Activated CD8-positive, alpha-beta T cell treated with anti-CD3 and anti-CD28 coated beads for 36 hours (primary cell): ENCODE measurements around the gene IGSF1. TPM values are rescaled to one million over a fixed set of nuclear protein-coding genes. Genes with fewer than 3 reads are reported as not detected.
"Not testable (repeated sequence)": the region's sequence is repeated elsewhere in the genome, so short reads cannot be mapped to it uniquely, and the experiment has no call there.

Experiments used
- ATAC-seq: fragments of 200-7000 bp; cut with Tn5 transposase; one replicate; pipeline ENCODE4 v1.10.0; 2021; ENCODE audit warnings: mild to moderate bottlenecking, moderate library complexity
- CTCF ChIA-PET: fragments of 350-600 bp; sonication (Branson Sonifier 250); formaldehyde crosslinking; loops from one replicate; lab custom pipeline; 2021; ENCODE audit warnings: antibody characterized with exemption; lab: Charles Lee
- POLR2A ChIA-PET: fragments of 350-600 bp; sonication (Branson Sonifier 250); formaldehyde crosslinking; loops from one replicate; lab custom pipeline; 2021; ENCODE audit warnings: antibody characterized with exemption; lab: Charles Lee
- DNase-seq: peaks from one replicate; pipeline ENCODE4 v3.0.0-alpha.2; 2020
- H3K27ac Mint-ChIP-seq: one replicate; pipeline ENCODE4 v1.8.0; 2021; ENCODE audit warnings: mild to moderate bottlenecking, mixed read lengths
- H3K27me3 Mint-ChIP-seq: one replicate; pipeline ENCODE4 v1.8.0; 2021; ENCODE audit warnings: mixed read lengths
- H3K36me3 Mint-ChIP-seq: one replicate; pipeline ENCODE4 v1.8.0; 2021; ENCODE audit warnings: low read depth, mixed read lengths
- H3K4me1 Mint-ChIP-seq: one replicate; pipeline ENCODE4 v1.8.0; 2021; ENCODE audit warnings: low read depth, mixed read lengths
- H3K4me3 Mint-ChIP-seq: one replicate; pipeline ENCODE4 v1.8.0; 2021; ENCODE audit warnings: mild to moderate bottlenecking, moderate library complexity, mixed read lengths
- H3K9me3 Mint-ChIP-seq: one replicate; pipeline ENCODE4 v1.8.0; 2021; ENCODE audit warnings: mixed read lengths
- CTCF ChIP-seq: fragments of 200-600 bp; IDR thresholded peaks from one replicate; pipeline ENCODE4 v1.8.0; 2022; ENCODE audit warnings: antibody characterized with exemption, mild to moderate bottlenecking
- intact Hi-C: fragments of 100-400 bp; cut with micrococcal nuclease; formaldehyde crosslinking; loops from one replicate; pipeline ENCODE4 v1.10.0; 2022
- total RNA-seq, 2 experiments: library from RNA; stranded (reverse); gene quantifications; one replicate each; pipeline ENCODE4 v1.2.3, GENCODE V29; 2021

Gene IGSF1
- total RNA-seq, 2 experiments from 2014 or later = not detected

- ATAC-seq (no peak), DNase-seq (no peak)
- no peaks in the 10 kb centered on the region for H3K9me3 Mint-ChIP-seq
- H3K36me3 Mint-ChIP-seq = no peaks in the 10 kb centered on the region
- H3K4me3 Mint-ChIP-seq = no peak overlapping the region
- no peak overlapping the region for H3K27ac Mint-ChIP-seq
- intact Hi-C loops = no loop called here
- CTCF ChIA-PET = interaction anchor here (0.5 kb wide), 1 partner anchor 277 kb away, joined by 3 read pairs; no protein-coding TSS in a partner anchor
- POLR2A ChIA-PET = no interaction called here
- H3K4me1 Mint-ChIP-seq = no peaks in the 10 kb centered on the region
- H3K27me3 Mint-ChIP-seq = peaks cover 3% of the 10 kb centered on the region
- TF ChIP-seq CTCF = no peak
Observed at GRCh38 chrX:131264053-131264452, 25.1 kb downstream of the IGSF1 start.

- Mint-ChIP-seq H3K9me3 (no peaks in the 10 kb centered on the region), H3K4me3 (no peak overlapping the region), H3K36me3 (no peaks in the 10 kb centered on the region), H3K27me3 (peaks cover 3% of the 10 kb centered on the region), H3K4me1 (no peaks in the 10 kb centered on the region), H3K27ac (no peak overlapping the region)
- intact Hi-C loops = no loop called here
- ChIA-PET CTCF (interaction anchor here (0.5 kb wide), 1 partner anchor 279 kb away, joined by 3 read pairs; no protein-coding TSS in a partner anchor), POLR2A (no interaction called here)
- ATAC-seq (no peak), DNase-seq (peak; percentile 18)
- no peak for TF ChIP-seq CTCF
Observed at GRCh38 chrX:131262738-131263679, 26.1 kb downstream of the IGSF1 start.

GRCh38 chrX:131262200-131262599, 26.9 kb downstream of the IGSF1 start:
- Mint-ChIP-seq H3K4me1 (no peaks in the 10 kb centered on the region), H3K9me3 (no peaks in the 10 kb centered on the region), H3K27me3 (peaks cover 3% of the 10 kb centered on the region), H3K36me3 (no peaks in the 10 kb centered on the region), H3K27ac (no peak overlapping the region), H3K4me3 (no peak overlapping the region)
- no peak for TF ChIP-seq CTCF
- ChIA-PET POLR2A (no interaction called here), CTCF (no interaction called here)
- no peak for ATAC-seq
- intact Hi-C loops = no loop called here
- DNase-seq = no peak

GRCh38 chrX:131257367-131257766, 31.7 kb downstream of the IGSF1 start:
- ChIA-PET CTCF (no interaction called here), POLR2A (no interaction called here)
- Mint-ChIP-seq H3K27me3 (peaks cover 3% of the 10 kb centered on the region), H3K9me3 (no peaks in the 10 kb centered on the region), H3K27ac (no peak overlapping the region), H3K4me3 (no peak overlapping the region), H3K36me3 (no peaks in the 10 kb centered on the region), H3K4me1 (no peaks in the 10 kb centered on the region)
- TF ChIP-seq CTCF = no peak
- DNase-seq (no peak), ATAC-seq (no peak)
- intact Hi-C loops = no loop called here

GRCh38 chrX:131250984-131251738, 37.9 kb downstream of the IGSF1 start:
- ATAC-seq, DNase-seq, POLR2A ChIA-PET, H3K36me3 Mint-ChIP-seq, H3K9me3 Mint-ChIP-seq, H3K27me3 Mint-ChIP-seq, H3K27ac Mint-ChIP-seq, H3K4me1 Mint-ChIP-seq, intact Hi-C loops, H3K4me3 Mint-ChIP-seq, CTCF ChIA-PET: not testable (repeated sequence)
